GM21786 (cell line): ENCODE measurements around the gene NDUFS1.

Experiments used
- ATAC-seq: cut with Tn5 transposase; IDR thresholded peaks from one replicate; pipeline ENCODE4 v1.9.1; 2021; ENCODE audit not compliant: unreplicated experiment

NDUFS1 gene

GRCh38 chr2:206069417-206069816 is 89.8 kb downstream of the NDUFS1 start:
- ATAC-seq: no peak

DNA sequence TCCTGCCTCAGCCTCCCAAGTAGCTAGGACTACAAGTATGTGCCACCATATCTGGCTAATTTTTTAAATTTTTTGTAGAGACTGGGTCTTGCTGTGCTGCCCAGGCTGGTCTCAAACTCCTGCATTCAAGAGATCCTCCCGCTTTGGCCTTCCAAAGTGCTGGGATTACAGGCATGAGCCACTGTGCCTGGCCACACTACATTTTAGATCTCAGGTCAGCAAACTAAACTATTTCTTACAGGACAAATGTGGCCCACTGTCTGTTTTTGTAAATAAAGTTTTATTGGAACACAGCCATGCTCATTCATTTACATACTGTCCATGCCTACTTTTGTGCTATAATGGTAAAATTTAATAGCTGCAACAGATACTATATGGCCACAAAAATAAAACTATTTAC is 91.0 kb downstream of the NDUFS1 start:
- no peak for ATAC-seq
